COLO829 (cell line): ENCODE data around the gene HNRNPLL.
A peak's percentile ranks its signal among the peaks of the same experiment; 100 is the strongest.

Experiments used
- DNase-seq: peaks from one replicate; pipeline ENCODE4 v3.0.0; 2012; ENCODE audit warnings: low spot score

The HNRNPLL gene

GRCh38 chr2:38592951-38593350 lies 9.8 kb downstream of the HNRNPLL start:
- no peak for DNase-seq

GRCh38 chr2:38591152-38591551 lies 11.6 kb downstream of the HNRNPLL start:
- DNase-seq, result no peak

- DNase-seq, result no peak
Observed at GRCh38 chr2:38590053-38590452, 12.7 kb downstream of the HNRNPLL start.

GRCh38 chr2:38586931-38587330 lies 15.8 kb downstream of the HNRNPLL start:
- DNase-seq, result no peak

GRCh38 chr2:38584881-38585280 lies 17.8 kb downstream of the HNRNPLL start:
- DNase-seq, result no peak

- no peak for DNase-seq
Observed at GRCh38 chr2:38583994-38584393, 18.7 kb downstream of the HNRNPLL start.

- no peak for DNase-seq
Observed at GRCh38 chr2:38583524-38583923, 19.2 kb downstream of the HNRNPLL start.

- DNase-seq, result peak; percentile 37
Observed at GRCh38 chr2:38581193-38582147, 21.3 kb downstream of the HNRNPLL start.

GRCh38 chr2:38580115-38580636 lies 22.6 kb downstream of the HNRNPLL start:
- DNase-seq, result no peak

- DNase-seq, result no peak
Observed at GRCh38 chr2:38578832-38579231, 23.9 kb downstream of the HNRNPLL start.

GRCh38 chr2:38574278-38574677 lies 28.4 kb downstream of the HNRNPLL start:
- DNase-seq, result no peak

- peak; percentile 35 for DNase-seq
Observed at GRCh38 chr2:38572167-38572566, 30.6 kb downstream of the HNRNPLL start.

- no peak for DNase-seq
Observed at GRCh38 chr2:38571193-38571592, 31.5 kb downstream of the HNRNPLL start.

- DNase-seq, result no peak
Observed at GRCh38 chr2:38568724-38569436, 33.8 kb downstream of the HNRNPLL start.

GRCh38 chr2:38565333-38565732 lies 37.4 kb downstream of the HNRNPLL start:
- no peak for DNase-seq

- no peak for DNase-seq
Observed at GRCh38 chr2:38561691-38562090, 41.0 kb downstream of the HNRNPLL start.

- DNase-seq, result no peak
Observed at GRCh38 chr2:38560092-38560491, 42.6 kb downstream of the HNRNPLL start.

GRCh38 chr2:38557981-38558380 lies 44.7 kb downstream of the HNRNPLL start:
- no peak for DNase-seq

GRCh38 chr2:38557217-38557616 lies 45.5 kb downstream of the HNRNPLL start:
- DNase-seq, result no peak

GRCh38 chr2:38556006-38556801 lies 46.5 kb downstream of the HNRNPLL start:
- DNase-seq, result no peak

GRCh38 chr2:38554973-38555595 lies 47.6 kb downstream of the HNRNPLL start:
- DNase-seq, result peak; percentile 15

GRCh38 chr2:38553554-38553953 lies 49.2 kb downstream of the HNRNPLL start:
- DNase-seq, result no peak
